Sigmoid colon (tissue), 7 donors: ENCODE results near the gene VANGL1. TPM values are rescaled to one million over a fixed set of nuclear protein-coding genes. Genes with fewer than 3 reads are reported as not detected.

Source experiments
- DNase-seq: peaks from one replicate; pipeline ENCODE4 v3.0.0-alpha.2; 2019
- H3K27ac ChIP-seq, 4 donors: fragments of 200-600 bp; sonication (generic); one replicate each; pipeline ENCODE4 v1.5.1; 2016 to 2019; ENCODE audit warnings: mild to moderate bottlenecking in 1 of 4
- H3K27me3 ChIP-seq, 3 donors: fragments of 200-600 bp; sonication (generic); one replicate each; pipeline ENCODE4 v1.5.1; 2019; ENCODE audit warnings: mild to moderate bottlenecking in 1 of 3
- H3K36me3 ChIP-seq, 4 donors: fragments of 200-600 bp; sonication (generic); one replicate each; pipeline ENCODE4 v1.5.1; 2016 to 2019
- H3K4me1 ChIP-seq, 4 donors: fragments of 200-600 bp; sonication (generic); one replicate each; pipeline ENCODE4 v1.5.1; 2017 to 2019
- H3K4me3 ChIP-seq, 4 donors: fragments of 200-600 bp; sonication (generic); one replicate each; pipeline ENCODE4 v1.5.1; 2017 to 2019; ENCODE audit warnings: mild to moderate bottlenecking in 2 of 4, moderate library complexity in 1 of 4
- H3K9me3 ChIP-seq, 4 donors: fragments of 200-600 bp in 3 of 4; sonication (generic) in 3 of 4; one replicate each; pipeline versions ENCODE4 v1.5.1 to v1.6.1; 2013 to 2019
- CTCF ChIP-seq, 4 experiments: fragments of 450-650 bp in 3 of 4; fragments of 200-600 bp in 1 of 4; IDR thresholded peaks; one replicate each; pipeline ENCODE4 v1.5.1; 2016 to 2019; ENCODE audit warnings: antibody characterized with exemption in 4 of 4, mild to moderate bottlenecking in 3 of 4, moderate library complexity in 2 of 4
- EP300 ChIP-seq, 4 donors: sonication (generic); formaldehyde crosslinking; IDR thresholded peaks; one replicate each; pipeline ENCODE4 v1.6.1; 2017; ENCODE audit warnings: antibody characterized with exemption in 4 of 4
- POLR2A ChIP-seq, 2 donors: fragments of 450-650 bp; IDR thresholded peaks; one replicate each; pipeline ENCODE4 v1.6.1; 2016; ENCODE audit warnings: antibody characterized with exemption in 2 of 2, mild to moderate bottlenecking in 2 of 2, moderate library complexity in 2 of 2
- POLR2AphosphoS5 ChIP-seq, 4 donors: sonication (generic); formaldehyde crosslinking; IDR thresholded peaks; one replicate each; pipeline ENCODE4 v1.6.1; 2017; ENCODE audit warnings: antibody characterized with exemption in 4 of 4
- WGBS, 2 donors: extraction: QIAGEN DNeasy Blood & Tissue Kit; methylation state at CpG; one replicate each; pipeline ENCODE4 v1.1.7; 2013; 5-methylcytosine and 5-hydroxymethylcytosine counted together
- intact Hi-C: fragments of 100-400 bp; cut with DNase I; formaldehyde crosslinking; loops from one replicate; pipeline ENCODE4 v1.15.1; 2023
- polyA plus RNA-seq, 3 donors: library from polyadenylated mRNA; stranded (reverse); fragments of 200-250 nt; gene quantifications; one replicate each; pipeline ENCODE4 v1.2.3, GENCODE V29; 2013
- total RNA-seq, 4 donors: library from RNA; depleted of rRNA; stranded (reverse); fragments of >200 nt; gene quantifications; one replicate each; pipeline ENCODE4 v1.1.0, GENCODE V29; 2016
- donor health status: healthy with polysubstance abuse.
- donor health status: Bipolar disorder and iron deficiency.
- donor health status: healthy.

The VANGL1 gene
- total and polyA plus RNA-seq, 7 donors = 1.2 to 14.7 (median 7.1) TPM

DNA sequence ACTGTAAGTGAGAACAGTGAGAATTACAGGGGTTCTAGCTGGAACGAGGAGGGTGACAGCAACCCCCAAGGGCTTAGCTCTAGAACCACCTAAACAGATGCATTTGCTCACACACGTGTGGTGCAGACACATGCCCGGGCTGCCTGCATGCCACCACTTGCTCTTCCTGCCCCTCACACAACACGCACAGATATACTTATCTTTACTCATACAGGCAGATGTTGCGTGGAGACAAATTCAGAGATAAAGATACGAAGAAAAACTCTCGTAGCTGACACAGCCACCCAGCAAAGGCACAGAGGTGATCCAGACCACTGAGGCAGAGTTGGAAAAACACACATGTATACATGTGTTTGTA is 13.5 kb downstream of the VANGL1 start:
- peak overlapping the region in 1 of 4 donors; percentile 22 for H3K27ac ChIP-seq
- peaks cover 0 to 37% (median 30%) of the 10 kb centered on the region in 4 donors for H3K4me1 ChIP-seq
- TF ChIP-seq POLR2A (IDR thresholded peaks at IDR 0.05) = no peak
- no peak for TF ChIP-seq EP300 (IDR thresholded peaks at IDR 0.05)
- no peak for TF ChIP-seq CTCF (IDR thresholded peaks at IDR 0.05)
- no peak for TF ChIP-seq POLR2AphosphoS5 (IDR thresholded peaks at IDR 0.05)
- peaks cover 0 to 35% (median under 1%) of the 10 kb centered on the region in 4 donors for H3K36me3 ChIP-seq
- no peaks in the 10 kb centered on the region for H3K27me3 ChIP-seq
- H3K4me3 ChIP-seq = no peak overlapping the region
- no peaks in the 10 kb centered on the region for H3K9me3 ChIP-seq
- no peak for DNase-seq
- WGBS, 2 donors = 63 to 82% methylated on average over 7 of the region's 7 CpGs
- intact Hi-C loops = no loop called here

DNA sequence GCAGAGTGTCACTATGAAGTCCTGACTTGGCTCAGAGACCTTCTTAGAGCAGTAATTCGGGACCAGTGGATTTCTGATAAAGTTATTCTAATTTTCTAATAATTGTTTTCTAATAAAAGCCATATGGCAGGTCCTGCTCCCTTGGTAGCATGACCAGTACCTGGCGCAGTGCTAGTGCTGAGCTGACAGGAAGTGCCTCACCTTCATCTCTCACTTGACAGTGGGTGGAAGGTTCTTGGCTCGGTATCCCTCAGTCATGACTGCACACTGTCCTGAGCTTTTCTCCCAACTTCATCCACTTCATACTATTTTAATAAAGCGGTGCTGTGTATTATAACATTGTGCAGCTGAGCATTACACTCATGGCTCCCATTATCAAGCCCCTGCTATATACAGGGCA is 14.1 kb downstream of the VANGL1 start:
- Histone ChIP-seq H3K36me3 (peaks cover 0 to 42% (median 3%) of the 10 kb centered on the region in 4 donors), H3K27me3 (no peaks in the 10 kb centered on the region), H3K9me3 (no peaks in the 10 kb centered on the region), H3K4me3 (no peak overlapping the region), H3K27ac (no peak overlapping the region), H3K4me1 (peaks cover 0 to 31% (median 25%) of the 10 kb centered on the region in 4 donors)
- no peak for DNase-seq
- 85 to 96% methylated on average over 4 of the region's 4 CpGs for WGBS, 2 donors
- intact Hi-C loops = no loop called here
- TF ChIP-seq EP300 (IDR thresholded peaks at IDR 0.05) (no peak), CTCF (IDR thresholded peaks at IDR 0.05) (no peak), POLR2A (IDR thresholded peaks at IDR 0.05) (no peak), POLR2AphosphoS5 (IDR thresholded peaks at IDR 0.05) (no peak)

DNA sequence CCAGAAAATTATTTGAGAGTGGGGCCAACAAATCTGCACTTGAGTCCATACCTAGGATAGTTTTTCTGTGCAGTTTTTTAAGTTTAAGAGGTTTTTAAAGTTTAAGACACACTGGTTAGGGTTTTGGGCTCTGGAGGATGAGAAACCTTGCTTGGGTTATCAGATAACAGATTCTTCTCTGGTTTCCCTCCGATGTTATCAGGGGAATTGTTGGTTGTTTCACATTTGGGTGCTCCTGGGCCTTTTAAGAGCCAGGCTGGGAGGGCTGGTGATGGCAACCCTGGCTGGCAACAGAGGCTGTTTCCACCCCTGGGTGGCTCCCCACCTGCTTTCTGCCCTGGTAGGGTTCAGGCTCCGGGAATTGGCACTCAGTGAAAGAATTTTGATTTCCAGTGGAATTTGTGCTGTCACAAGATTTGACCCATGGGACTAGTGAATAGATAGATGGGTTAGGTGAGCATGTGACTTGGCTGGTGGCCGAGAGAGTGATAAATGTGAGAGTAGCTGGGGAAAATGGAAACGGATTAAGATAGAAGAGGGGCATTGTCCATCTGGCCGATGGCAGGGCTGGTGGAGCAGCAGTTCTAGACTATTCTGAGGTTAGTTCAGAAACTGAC is 14.8 kb downstream of the VANGL1 start:
- H3K9me3 ChIP-seq = no peaks in the 10 kb centered on the region
- H3K27ac ChIP-seq = no peak overlapping the region
- peaks cover 0 to 30% (median 23%) of the 10 kb centered on the region in 4 donors for H3K4me1 ChIP-seq
- H3K4me3 ChIP-seq = no peak overlapping the region
- intact Hi-C loops = no loop called here
- 89 to 91% methylated on average over 5 of the region's 5 CpGs for WGBS, 2 donors
- no peak for TF ChIP-seq CTCF (IDR thresholded peaks at IDR 0.05)
- TF ChIP-seq POLR2AphosphoS5 (IDR thresholded peaks at IDR 0.05) = no peak
- no peak for TF ChIP-seq EP300 (IDR thresholded peaks at IDR 0.05)
- no peak for TF ChIP-seq POLR2A (IDR thresholded peaks at IDR 0.05)
- H3K36me3 ChIP-seq = peaks cover 0 to 43% (median 3%) of the 10 kb centered on the region in 4 donors
- no peaks in the 10 kb centered on the region for H3K27me3 ChIP-seq
- DNase-seq = no peak

DNA sequence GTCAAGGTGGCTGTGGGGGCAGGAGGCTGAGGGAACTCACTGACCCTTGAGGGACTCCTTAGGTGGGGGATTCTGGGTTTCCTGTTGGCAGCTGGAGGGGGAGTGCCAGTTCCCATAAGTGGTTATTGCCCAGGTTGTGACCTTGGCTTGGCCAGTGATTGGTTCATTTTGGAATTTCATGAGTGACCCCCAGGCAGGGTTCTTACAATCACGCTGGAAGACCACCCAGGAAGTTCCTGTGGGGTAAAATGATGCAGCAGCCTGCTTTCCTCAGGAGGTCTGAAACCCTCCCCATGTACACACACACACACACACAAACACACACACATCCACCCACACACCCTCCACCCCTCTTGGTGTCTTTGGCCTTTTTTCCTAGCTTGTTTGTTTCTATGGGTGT is 16.9 kb downstream of the VANGL1 start:
- Histone ChIP-seq H3K4me3 (no peak overlapping the region), H3K9me3 (no peaks in the 10 kb centered on the region), H3K4me1 (peaks cover 0 to 30% (median 23%) of the 10 kb centered on the region in 4 donors), H3K27ac (no peak overlapping the region), H3K27me3 (no peaks in the 10 kb centered on the region), H3K36me3 (peaks cover 0 to 40% (median 6%) of the 10 kb centered on the region in 4 donors)
- TF ChIP-seq EP300 (IDR thresholded peaks at IDR 0.05) (no peak), POLR2A (IDR thresholded peaks at IDR 0.05) (no peak), POLR2AphosphoS5 (IDR thresholded peaks at IDR 0.05) (no peak), CTCF (IDR thresholded peaks at IDR 0.05) (no peak)
- WGBS, 2 donors = 87 to 92% methylated on average over 1 of the region's 1 CpG
- intact Hi-C loops = no loop called here
- no peak for DNase-seq

DNA sequence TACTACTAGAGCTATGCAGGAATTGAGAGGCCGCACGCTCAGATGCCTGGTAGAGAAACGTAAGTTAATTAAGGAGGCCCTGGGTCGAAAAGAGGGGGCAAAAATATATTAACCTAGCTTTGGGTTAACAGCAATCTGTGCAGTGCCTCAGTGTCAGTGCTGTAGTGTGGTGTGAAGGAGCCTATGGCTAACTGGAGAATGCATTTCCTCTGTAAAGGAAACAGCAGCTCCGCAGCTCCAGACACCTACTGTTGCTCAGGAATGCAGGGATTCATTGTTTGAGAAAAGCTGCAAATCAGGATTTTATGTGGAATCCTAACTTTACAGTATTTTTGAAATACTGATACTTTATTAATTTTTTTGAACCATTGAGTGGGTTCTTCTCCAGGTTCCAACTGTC is 18.4 kb downstream of the VANGL1 start:
- H3K36me3 ChIP-seq = peaks cover 0 to 52% (median 16%) of the 10 kb centered on the region in 4 donors
- no peak for TF ChIP-seq EP300 (IDR thresholded peaks at IDR 0.05)
- no peak for TF ChIP-seq POLR2A (IDR thresholded peaks at IDR 0.05)
- TF ChIP-seq POLR2AphosphoS5 (IDR thresholded peaks at IDR 0.05) = no peak
- intact Hi-C loops = no loop called here
- no peaks in the 10 kb centered on the region for H3K27me3 ChIP-seq
- no peaks in the 10 kb centered on the region for H3K9me3 ChIP-seq
- DNase-seq = no peak
- H3K27ac ChIP-seq = no peak overlapping the region
- no peak overlapping the region for H3K4me3 ChIP-seq
- 94 to 97% methylated on average over 5 of the region's 5 CpGs for WGBS, 2 donors
- H3K4me1 ChIP-seq = peaks cover 0 to 22% (median 15%) of the 10 kb centered on the region in 4 donors
